NCI-H524 (cell line): ENCODE measurements around the gene SESN1.

Experiments used
- DNase-seq, 2 experiments: peaks; one replicate each; lab custom pipeline; 2025; lab: John Stamatoyannopoulos, UW

SESN1 gene

GRCh38 chr6:109028439-109028838 is 66.2 kb downstream of the SESN1 start:
- no peak for DNase-seq

GRCh38 chr6:109027964-109028363 is 66.7 kb downstream of the SESN1 start:
- DNase-seq = no peak

GRCh38 chr6:109025639-109026038 is 69.0 kb downstream of the SESN1 start:
- DNase-seq = no peak

- peak in 1 of 2 experiments; percentile 19 for DNase-seq
These were observed 69.9 kb downstream of the SESN1 start for GRCh38 chr6:109024784-109025183.

GRCh38 chr6:109024368-109024767 is 70.3 kb downstream of the SESN1 start:
- no peak for DNase-seq

- no peak for DNase-seq
These were observed 71.2 kb downstream of the SESN1 start for GRCh38 chr6:109023356-109023925.

- no peak for DNase-seq
These were observed 72.8 kb downstream of the SESN1 start for GRCh38 chr6:109021870-109022269.

GRCh38 chr6:109019911-109020310 is 74.7 kb downstream of the SESN1 start:
- no peak for DNase-seq

- no peak for DNase-seq
These were observed 79.5 kb downstream of the SESN1 start for GRCh38 chr6:109015176-109015575.

- no peak for DNase-seq
These were observed 80.0 kb downstream of the SESN1 start for GRCh38 chr6:109014606-109015005.

GRCh38 chr6:109013656-109014305 is 80.9 kb downstream of the SESN1 start:
- DNase-seq = no peak

GRCh38 chr6:109010705-109011102 is 83.9 kb downstream of the SESN1 start:
- no peak for DNase-seq

- DNase-seq = no peak
These were observed 84.5 kb downstream of the SESN1 start for GRCh38 chr6:109009962-109010704.

- peak; percentile 56 to 88 for DNase-seq
These were observed 85.2 kb downstream of the SESN1 start for GRCh38 chr6:109009236-109009961.

GRCh38 chr6:109008537-109009235 is 86.0 kb downstream of the SESN1 start:
- DNase-seq = peak; percentile 30 to 54

- no peak for DNase-seq
These were observed 86.6 kb downstream of the SESN1 start for GRCh38 chr6:109008054-109008453.

- DNase-seq = no peak
These were observed 87.1 kb downstream of the SESN1 start for GRCh38 chr6:109007521-109007920.

- no peak for DNase-seq
These were observed 87.8 kb downstream of the SESN1 start for GRCh38 chr6:109006818-109007217.

- no peak for DNase-seq
These were observed 91.8 kb downstream of the SESN1 start for GRCh38 chr6:109002882-109003281.

- no peak for DNase-seq
These were observed 92.5 kb downstream of the SESN1 start for GRCh38 chr6:109002051-109002697.

- no peak for DNase-seq
These were observed 93.3 kb downstream of the SESN1 start for GRCh38 chr6:109001291-109001894.
